SK-N-SH (cell line): Measurements from ENCODE around the gene EGF. TPM values are rescaled to one million over a fixed set of nuclear protein-coding genes. Genes with fewer than 3 reads are reported as not detected.
A peak's percentile ranks its signal among the peaks of the same experiment; 100 is the strongest.

Experiments used
- CTCF ChIA-PET: fragments of 300-600, 350-600 bp; formaldehyde crosslinking; extraction: SDS; loops from one replicate; lab custom pipeline; 2021; lab: Yijun Ruan, JAX
- POLR2A ChIA-PET: fragments of 350-600 bp; sonication (Branson Sonifier 250); formaldehyde crosslinking; extraction: SDS; loops from one replicate; lab custom pipeline; 2020; ENCODE audit warnings: antibody characterized with exemption, inconsistent platforms; lab: Yijun Ruan, JAX
- DNase-seq: peaks from one replicate; pipeline ENCODE4 v3.0.0; 2012
- H2AFZ ChIP-seq: fragments of 200-600 bp; sonication (generic); 2 replicates; pipeline ENCODE4 v1.8.1; 2016; ENCODE audit warnings: antibody characterized with exemption, mild to moderate bottlenecking, low read depth
- H3F3A ChIP-seq: fragments of 200-600 bp; sonication (generic); replicated peaks from 2 replicates; pipeline ENCODE3; 2016; ENCODE audit warnings: antibody characterized with exemption, mild to moderate bottlenecking; ENCODE audit not compliant: insufficient read depth
- H3K27ac ChIP-seq, 2 experiments: fragments of 200-500 bp in 1 of 2; fragments of 200-600 bp in 1 of 2; sonication (Bioruptor generic) in 1 of 2; sonication (generic), shearing (Covaris generic) in 1 of 2; 2 replicates each; pipeline versions ENCODE4 v1.5.1 to v1.6.1; 2014 to 2016; ENCODE audit warnings: low read depth in 2 of 2, inconsistent platforms in 1 of 2, low read length in 1 of 2, mild to moderate bottlenecking in 1 of 2, mixed read lengths in 1 of 2
- H3K27me3 ChIP-seq: fragments of 200-600 bp; sonication (generic), shearing (Covaris generic); 2 replicates; pipeline ENCODE4 v1.6.1; 2016; ENCODE audit warnings: mixed run types; ENCODE audit not compliant: insufficient read depth
- H3K36me3 ChIP-seq, 2 experiments: fragments of 200-500 bp in 1 of 2; fragments of 200-600 bp in 1 of 2; sonication (Bioruptor generic) in 1 of 2; sonication (generic) in 1 of 2; replicated peaks in 1 of 2; 2 replicates each; pipeline versions ENCODE3 to v1.5.1; 2014 to 2016; ENCODE audit warnings: low read length in 1 of 2, mild to moderate bottlenecking in 1 of 2; ENCODE audit not compliant: insufficient read depth in 2 of 2, control insufficient read depth in 1 of 2
- H3K4me1 ChIP-seq, 2 experiments: fragments of 200-500 bp in 1 of 2; fragments of 200-600 bp in 1 of 2; sonication (Bioruptor generic) in 1 of 2; sonication (generic), shearing (Covaris generic) in 1 of 2; 2 replicates each; pipeline versions ENCODE4 v1.5.1 to v1.6.1; 2014 to 2016; ENCODE audit warnings: low read depth in 1 of 2, low read length in 1 of 2, mixed run types in 1 of 2; ENCODE audit not compliant: insufficient read depth in 2 of 2, control insufficient read depth in 1 of 2
- H3K4me2 ChIP-seq: fragments of 200-600 bp; sonication (generic), shearing (Covaris generic); 2 replicates; pipeline ENCODE4 v1.6.1; 2017; ENCODE audit warnings: mixed run types
- H3K4me3 ChIP-seq, 2 experiments: fragments of 200-500 bp in 1 of 2; fragments of 200-600 bp in 1 of 2; sonication (Bioruptor generic) in 1 of 2; sonication (generic), shearing (Covaris generic) in 1 of 2; 2 replicates each; pipeline versions ENCODE4 v1.5.1 to v1.8.1; 2014 to 2016; ENCODE audit warnings: low read depth in 2 of 2, inconsistent platforms in 1 of 2, low read length in 1 of 2, mild to moderate bottlenecking in 1 of 2, mixed read lengths in 1 of 2, moderate library complexity in 1 of 2
- H3K79me2 ChIP-seq: fragments of 200-600 bp; sonication (generic); 2 replicates; pipeline ENCODE4 v1.8.1; 2017; ENCODE audit warnings: mild to moderate bottlenecking; ENCODE audit not compliant: insufficient read depth
- H3K9ac ChIP-seq: fragments of 200-600 bp; sonication (generic); 2 replicates; pipeline ENCODE4 v1.6.1; 2017; ENCODE audit warnings: mixed run types
- H3K9me2 ChIP-seq: fragments of 200-600 bp; sonication (generic); 2 replicates; pipeline ENCODE4 v1.6.1; 2017; ENCODE audit warnings: mixed run types
- H3K9me3 ChIP-seq: fragments of 200-600 bp; sonication (generic); 2 replicates; pipeline ENCODE4 v1.6.1; 2017; ENCODE audit warnings: mixed run types, mild to moderate bottlenecking, moderate library complexity
- H4K20me1 ChIP-seq: fragments of 200-600 bp; sonication (generic); 2 replicates; pipeline ENCODE4 v1.6.1; 2017; ENCODE audit warnings: mild to moderate bottlenecking, mixed run types; ENCODE audit not compliant: insufficient read depth
- CTCF ChIP-seq: fragments of 200-600 bp; sonication (generic); IDR thresholded peaks from 2 replicates; pipeline ENCODE4 v1.6.1; 2017; ENCODE audit warnings: antibody characterized with exemption, mild to moderate bottlenecking, moderate library complexity
- FOXM1 ChIP-seq: IDR thresholded peaks from 2 replicates; pipeline ENCODE4 v1.4.0; 2012; ENCODE audit warnings: low read depth, mild to moderate bottlenecking
- GATA2 ChIP-seq: sonication (generic); formaldehyde crosslinking; IDR thresholded peaks from 2 replicates; pipeline ENCODE4 v1.5.0; 2020; ENCODE audit warnings: mild to moderate bottlenecking, missing genetic modification reagents
- IRF3 ChIP-seq: fragments of 150-350 bp; IDR thresholded peaks from 2 replicates; pipeline ENCODE4 v1.6.1; 2016; ENCODE audit warnings: mild to moderate bottlenecking, low read depth, low read length
- MEF2A ChIP-seq: IDR thresholded peaks from 2 replicates; pipeline ENCODE4 v1.4.0; 2012; ENCODE audit warnings: low read depth, borderline replicate concordance
- RAD21 ChIP-seq: IDR thresholded peaks from 2 replicates; pipeline ENCODE4 v1.6.1; 2012; ENCODE audit warnings: mild to moderate bottlenecking, low read length
- SMC3 ChIP-seq: IDR thresholded peaks from 2 replicates; pipeline ENCODE4 v1.6.1; 2012; ENCODE audit warnings: low read depth, low read length, improper control_type of control experiment
- WGBS: methylation state at CpG from one replicate; pipeline ENCODE4 v1.1.6; 2017; ENCODE audit warnings: low lambda C conversion rate; 5-methylcytosine and 5-hydroxymethylcytosine counted together
- polyA plus RNA-seq, 3 experiments: library from polyadenylated mRNA; depleted of rRNA; stranded (reverse); fragments of >200 nt; gene quantifications; 2 replicates each; pipeline ENCODE4 v1.2.3, GENCODE V29; 2012

The EGF gene
- polyA plus RNA-seq, 1 of the 3 experiments (the other 2 are of a cell fraction) = 0.89 TPM

GRCh38 chr4:109977854-109978501 lies 65.3 kb downstream of the EGF start:
- TF ChIP-seq IRF3 (no peak), CTCF (peak; percentile 86), FOXM1 (no peak), RAD21 (peak; percentile 73), SMC3 (peak; percentile 46)
- no peaks in the 10 kb centered on the region for H3K9me2 ChIP-seq
- H4K20me1 ChIP-seq = no peaks in the 10 kb centered on the region
- H3K4me3 ChIP-seq = no peak overlapping the region
- 51% methylated on average over 2 of the region's 2 CpGs for WGBS
- 0 out of 4 replicates have a peak, but pooled peaks cover 0 to 3% of the 10 kb centered on the region in 2 experiments for H3K4me1 ChIP-seq
- no peak overlapping the region for H3K27ac ChIP-seq
- ChIA-PET CTCF (interaction anchor here (0.6 to 3.2 kb wide), 28 partner anchors 8 to 572 kb away, joined by 3 to 18 read pairs (median 3); partner anchors contain the start of gene SEC24B), POLR2A (no interaction called here)
- H3K79me2 ChIP-seq = no peaks in the 10 kb centered on the region
- H3K9ac ChIP-seq = no peak overlapping the region
- H2AFZ ChIP-seq = no peak overlapping the region
- H3F3A ChIP-seq = peaks cover 17% of the 10 kb centered on the region
- H3K27me3 ChIP-seq = no peaks in the 10 kb centered on the region
- peak; percentile 21 for DNase-seq
- no peaks in the 10 kb centered on the region for H3K9me3 ChIP-seq
- no peaks in the 10 kb centered on the region for H3K36me3 ChIP-seq
- no peak overlapping the region for H3K4me2 ChIP-seq

GRCh38 chr4:109978704-109979454 lies 66.2 kb downstream of the EGF start:
- no peak overlapping the region for H3K27ac ChIP-seq
- H3K4me1 ChIP-seq = 0 out of 4 replicates have a peak, but pooled peaks cover 0 to 3% of the 10 kb centered on the region in 2 experiments
- no peaks in the 10 kb centered on the region for H3K9me3 ChIP-seq
- no peak for DNase-seq
- H3K4me2 ChIP-seq = no peak overlapping the region
- H2AFZ ChIP-seq = no peak overlapping the region
- no peak overlapping the region for H3K9ac ChIP-seq
- no peak overlapping the region for H3K4me3 ChIP-seq
- no peak for TF ChIP-seq SMC3
- no peak for TF ChIP-seq GATA2 (CRISPR knock-in tag)
- no peak for TF ChIP-seq MEF2A
- peak; percentile 33; the same call in 1 of the 2 replicates for TF ChIP-seq CTCF
- no peaks in the 10 kb centered on the region for H3K79me2 ChIP-seq
- no peaks in the 10 kb centered on the region for H4K20me1 ChIP-seq
- POLR2A ChIA-PET = no interaction called here
- CTCF ChIA-PET = interaction anchor here (0.8 to 3.2 kb wide), 24 partner anchors 9 to 1018 kb away, joined by 3 to 18 read pairs (median 3); partner anchors contain the start of gene SEC24B
- no peaks in the 10 kb centered on the region for H3K36me3 ChIP-seq
- H3K27me3 ChIP-seq = no peaks in the 10 kb centered on the region
- H3F3A ChIP-seq = peaks cover 17% of the 10 kb centered on the region
- no peaks in the 10 kb centered on the region for H3K9me2 ChIP-seq
- 41% methylated on average over 5 of the region's 5 CpGs for whole genome bisulfite sequencing
